HepG2 (cell line): ENCODE measurements around the gene RPS8. TPM values are rescaled to one million over a fixed set of nuclear protein-coding genes. Genes with fewer than 3 reads are reported as not detected.
A peak's percentile ranks its signal among the peaks of the same experiment; 100 is the strongest.

Experiments used
- BCL6 ChIP-seq: IDR thresholded peaks from 2 replicates; pipeline ENCODE4 v1.6.1; 2016; ENCODE audit warnings: missing genetic modification reagents, missing compliant biosample characterization
- BRCA1 ChIP-seq: sonication (generic); formaldehyde crosslinking; IDR thresholded peaks from 2 replicates; pipeline ENCODE4 v1.4.0; 2020; ENCODE audit warnings: missing genetic modification reagents
- CCAR2 ChIP-seq: fragments of 200-400 bp; formaldehyde crosslinking; optimal IDR thresholded peaks from 2 replicates; pipeline ENCODE3; 2018; ENCODE audit warnings: low read depth, mild to moderate bottlenecking, low read length, moderate library complexity
- CHD4 ChIP-seq: fragments of 200-600 bp; sonication (generic); IDR thresholded peaks from 2 replicates; pipeline ENCODE4 v1.7.0; 2017; ENCODE audit warnings: mild to moderate bottlenecking, low read length, borderline replicate concordance
- HOXA3 ChIP-seq: sonication (generic); formaldehyde crosslinking; IDR thresholded peaks from 2 replicates; pipeline ENCODE4 v1.5.0; 2020; ENCODE audit warnings: missing genetic modification reagents
- KDM5A ChIP-seq: fragments of 200-600 bp; sonication (generic); IDR thresholded peaks from 2 replicates; pipeline ENCODE4 v1.7.0; 2018; ENCODE audit warnings: antibody characterized with exemption, mild to moderate bottlenecking, low read length, borderline replicate concordance
- MTA3 ChIP-seq: sonication (generic); formaldehyde crosslinking; IDR thresholded peaks from 2 replicates; pipeline ENCODE4 v1.4.0; 2020; ENCODE audit warnings: missing genetic modification reagents
- NFE2L1 ChIP-seq: sonication (generic); formaldehyde crosslinking; IDR thresholded peaks from 2 replicates; pipeline ENCODE4 v1.4.0; 2020; ENCODE audit warnings: missing genetic modification reagents, mild to moderate bottlenecking, borderline replicate concordance
- NFKBIZ ChIP-seq: IDR thresholded peaks from 2 replicates; pipeline ENCODE4 v1.6.1; 2018; ENCODE audit warnings: missing genetic modification reagents, missing compliant biosample characterization
- POLR2AphosphoS5 ChIP-seq: IDR thresholded peaks from 2 replicates; pipeline ENCODE4 v1.6.1; 2012; ENCODE audit warnings: low read depth, low read length
- POLR2G ChIP-seq: fragments of 200-400 bp; formaldehyde crosslinking; IDR thresholded peaks from 2 replicates; pipeline ENCODE4 v1.6.1; 2018; ENCODE audit warnings: mild to moderate bottlenecking, low read depth, low read length, moderate library complexity
- RARG ChIP-seq: sonication (generic); formaldehyde crosslinking; IDR thresholded peaks from 2 replicates; pipeline ENCODE4 v1.4.0; 2020; ENCODE audit warnings: low read depth, mild to moderate bottlenecking, missing genetic modification reagents
- SMARCC2 ChIP-seq: fragments of 450-650 bp; IDR thresholded peaks from 2 replicates; pipeline ENCODE4 v1.6.1; 2017; ENCODE audit warnings: antibody characterized with exemption, mild to moderate bottlenecking
- SP1 ChIP-seq, 2 experiments: fragments of 450-650 bp in 1 of 2; sonication (generic) in 1 of 2; formaldehyde crosslinking in 1 of 2; IDR thresholded peaks; 2 replicates each; pipeline versions ENCODE4 v1.4.0 to v1.6.1; 2016 to 2020; ENCODE audit warnings: missing genetic modification reagents in 1 of 2
- ZNF138 ChIP-seq: sonication (generic); formaldehyde crosslinking; IDR thresholded peaks from 2 replicates; pipeline ENCODE4 v1.5.0; 2020; ENCODE audit warnings: mild to moderate bottlenecking, low read depth, missing genetic modification reagents
- ZNF354B ChIP-seq: sonication (generic); formaldehyde crosslinking; IDR thresholded peaks from 2 replicates; pipeline ENCODE4 v1.8.0; 2022; ENCODE audit warnings: mild to moderate bottlenecking, missing genetic modification reagents
- ZNF382 ChIP-seq: sonication (generic); formaldehyde crosslinking; IDR thresholded peaks from 2 replicates; pipeline ENCODE4 v1.5.0; 2020; ENCODE audit warnings: missing genetic modification reagents, mild to moderate bottlenecking, borderline replicate concordance
- ZNF558 ChIP-seq: sonication (generic); formaldehyde crosslinking; IDR thresholded peaks from 2 replicates; pipeline ENCODE4 v1.9.0; 2022; ENCODE audit warnings: mild to moderate bottlenecking, missing genetic modification reagents, borderline replicate concordance
- ZNF570 ChIP-seq: sonication (generic); formaldehyde crosslinking; IDR thresholded peaks from 2 replicates; pipeline ENCODE4 v1.4.0; 2020; ENCODE audit warnings: mild to moderate bottlenecking, missing genetic modification reagents, borderline replicate concordance
- ZNF672 ChIP-seq: sonication (generic); formaldehyde crosslinking; IDR thresholded peaks from 2 replicates; pipeline ENCODE4 v1.8.1; 2022; ENCODE audit warnings: missing genetic modification reagents
- ZNF746 ChIP-seq: sonication (generic); formaldehyde crosslinking; IDR thresholded peaks from 2 replicates; pipeline ENCODE4 v1.8.0; 2022; ENCODE audit warnings: mild to moderate bottlenecking, missing genetic modification reagents
- ZSCAN30 ChIP-seq: sonication (generic); formaldehyde crosslinking; IDR thresholded peaks from 2 replicates; pipeline ENCODE4 v1.5.0; 2020; ENCODE audit warnings: mild to moderate bottlenecking, missing genetic modification reagents
- polyA plus RNA-seq, 8 experiments: library from polyadenylated mRNA; depleted of rRNA in 3 of 8; stranded (reverse) in 7 of 8; unstranded in 1 of 8; fragments of >200 nt; fragmentation: Illumina TruSeq in 4 of 8; extraction: Trizol in 4 of 8; gene quantifications; 2 replicates each; pipeline versions ENCODE4 v1.2.1 to v1.2.3, GENCODE V29; 2011 to 2016; ENCODE audit warnings: low read depth in 4 of 8, missing spikeins in 1 of 8, mixed read lengths in 1 of 8; ENCODE audit not compliant: insufficient read depth in 1 of 8
- total RNA-seq, 5 experiments: library from RNA; depleted of rRNA; stranded (reverse); fragments of >200 nt; fragmentation: Illumina TruSeq; extraction: Trizol; gene quantifications; 2 replicates each; pipeline ENCODE4 v1.2.3, GENCODE V29; 2016; ENCODE audit warnings: low read depth in 1 of 5
- TF ChIP-seq, protein P1 (sequence below): IDR thresholded peaks from 2 replicates; pipeline ENCODE4 v1.6.1; 2016; ENCODE audit warnings: low read depth, control low read depth
- TF ChIP-seq, protein P2 (sequence below): sonication (generic); formaldehyde crosslinking; IDR thresholded peaks from 2 replicates; pipeline ENCODE4 v1.4.0; 2020; ENCODE audit warnings: missing genetic modification reagents, low read depth, mild to moderate bottlenecking, borderline replicate concordance
- TF ChIP-seq, protein P3 (sequence below): sonication (generic); formaldehyde crosslinking; IDR thresholded peaks from 2 replicates; pipeline ENCODE4 v1.5.0; 2020; ENCODE audit warnings: mild to moderate bottlenecking, missing genetic modification reagents

The RPS8 gene
- total and polyA plus RNA-seq, 2 of the 13 experiments (the other 11 are each of a cell fraction or from before 2014, with no cell fraction given) = 2,628 to 2,822 TPM

DNA sequence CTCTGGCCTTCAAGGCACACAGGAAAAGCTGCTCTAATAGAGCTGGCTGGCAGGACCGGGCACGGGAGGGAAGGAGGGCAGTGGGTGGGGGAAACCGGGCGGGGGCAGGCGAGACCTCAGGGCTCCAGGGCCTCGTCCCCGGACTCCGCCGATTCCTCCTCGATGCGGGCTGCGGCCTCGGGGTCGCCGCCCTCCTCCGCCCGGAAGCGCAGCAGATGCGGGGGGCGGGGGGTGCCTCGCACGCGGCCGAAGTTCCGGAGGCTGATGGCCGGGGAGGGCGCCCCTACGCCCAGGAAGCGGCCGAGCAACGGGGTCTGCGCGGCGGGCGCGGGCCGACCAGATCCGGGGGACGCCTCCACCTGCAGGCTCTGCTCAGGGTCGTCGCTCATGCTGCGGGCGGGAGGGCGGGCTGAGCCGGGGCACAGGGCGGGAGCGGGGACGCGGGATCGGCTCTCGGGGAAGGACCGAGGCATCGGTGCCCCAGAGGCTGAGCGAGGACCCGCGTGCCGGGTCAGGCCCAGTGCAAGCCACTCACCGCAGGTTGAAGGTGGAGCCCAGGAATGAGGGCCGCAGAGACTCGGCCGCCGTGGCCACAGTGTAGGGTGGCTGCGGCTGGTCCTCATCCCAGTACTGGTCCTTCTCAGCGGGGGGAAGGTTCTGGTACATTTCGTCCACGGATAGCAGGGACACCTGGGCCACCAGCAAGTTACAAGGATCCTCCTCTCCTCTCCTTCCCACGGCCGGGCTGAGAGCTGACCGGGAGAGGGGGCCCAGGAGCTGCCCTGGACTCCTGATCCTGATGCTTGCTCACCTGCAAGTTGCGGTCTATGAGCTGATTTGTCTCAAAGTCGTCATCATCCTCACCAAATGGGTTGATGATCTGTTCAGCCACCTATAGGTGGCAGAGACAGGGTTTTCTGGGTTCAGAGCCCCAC lies 9.0 kb downstream of the RPS8 start (continued):
- TF ChIP-seq, protein P1, sequence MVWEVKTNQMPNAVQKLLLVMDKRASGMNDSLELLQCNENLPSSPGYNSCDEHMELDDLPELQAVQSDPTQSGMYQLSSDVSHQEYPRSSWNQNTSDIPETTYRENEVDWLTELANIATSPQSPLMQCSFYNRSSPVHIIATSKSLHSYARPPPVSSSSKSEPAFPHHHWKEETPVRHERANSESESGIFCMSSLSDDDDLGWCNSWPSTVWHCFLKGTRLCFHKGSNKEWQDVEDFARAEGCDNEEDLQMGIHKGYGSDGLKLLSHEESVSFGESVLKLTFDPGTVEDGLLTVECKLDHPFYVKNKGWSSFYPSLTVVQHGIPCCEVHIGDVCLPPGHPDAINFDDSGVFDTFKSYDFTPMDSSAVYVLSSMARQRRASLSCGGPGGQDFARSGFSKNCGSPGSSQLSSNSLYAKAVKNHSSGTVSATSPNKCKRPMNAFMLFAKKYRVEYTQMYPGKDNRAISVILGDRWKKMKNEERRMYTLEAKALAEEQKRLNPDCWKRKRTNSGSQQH (CRISPR knock-in tag) = 0 out of 2 replicates have a peak, but pooled peaks have one; percentile 22
- TF ChIP-seq ZNF570 (CRISPR knock-in tag) = no peak
- no peak for TF ChIP-seq ZNF672 (CRISPR knock-in tag)
- 0 out of 2 replicates have a peak, but pooled peaks have one; percentile 30 for TF ChIP-seq BRCA1
- no peak for TF ChIP-seq CCAR2
- TF ChIP-seq, protein P2, sequence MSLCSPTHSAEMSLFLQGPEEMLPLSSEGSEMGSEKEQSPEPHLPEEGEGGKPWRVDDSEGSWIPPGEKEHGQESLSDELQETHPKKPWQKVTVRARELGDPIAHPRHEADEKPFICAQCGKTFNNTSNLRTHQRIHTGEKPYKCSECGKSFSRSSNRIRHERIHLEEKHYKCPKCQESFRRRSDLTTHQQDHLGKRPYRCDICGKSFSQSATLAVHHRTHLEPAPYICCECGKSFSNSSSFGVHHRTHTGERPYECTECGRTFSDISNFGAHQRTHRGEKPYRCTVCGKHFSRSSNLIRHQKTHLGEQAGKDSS (CRISPR knock-in tag) = no peak; the same call in 1 of the 2 replicates
- no peak; the same call in 1 of the 2 replicates for TF ChIP-seq ZNF746 (CRISPR knock-in tag)
- TF ChIP-seq NFE2L1 = peak; percentile 64; the same call in 1 of the 2 replicates
- TF ChIP-seq ZNF138 (CRISPR knock-in tag) = no peak
- no peak for TF ChIP-seq ZSCAN30 (CRISPR knock-in tag)
- TF ChIP-seq RARG (CRISPR knock-in tag) = no peak
- TF ChIP-seq ZNF382 = no peak
- peak; percentile 72 for TF ChIP-seq POLR2G
- TF ChIP-seq SP1 (IDR thresholded peaks at IDR 0.05) = no peak
- TF ChIP-seq SP1 (CRISPR knock-in tag; IDR thresholded peaks at IDR 0.05) = no peak
- peak; percentile 50; the same call in 1 of the 2 replicates for TF ChIP-seq HOXA3 (CRISPR knock-in tag)
- no peak; the same call in 1 of the 2 replicates for TF ChIP-seq ZNF558 (CRISPR knock-in tag)
- TF ChIP-seq MTA3 = no peak
- TF ChIP-seq BCL6 (CRISPR knock-in tag) = no peak
- TF ChIP-seq NFKBIZ = no peak
- no peak for TF ChIP-seq KDM5A
- TF ChIP-seq, protein P3, sequence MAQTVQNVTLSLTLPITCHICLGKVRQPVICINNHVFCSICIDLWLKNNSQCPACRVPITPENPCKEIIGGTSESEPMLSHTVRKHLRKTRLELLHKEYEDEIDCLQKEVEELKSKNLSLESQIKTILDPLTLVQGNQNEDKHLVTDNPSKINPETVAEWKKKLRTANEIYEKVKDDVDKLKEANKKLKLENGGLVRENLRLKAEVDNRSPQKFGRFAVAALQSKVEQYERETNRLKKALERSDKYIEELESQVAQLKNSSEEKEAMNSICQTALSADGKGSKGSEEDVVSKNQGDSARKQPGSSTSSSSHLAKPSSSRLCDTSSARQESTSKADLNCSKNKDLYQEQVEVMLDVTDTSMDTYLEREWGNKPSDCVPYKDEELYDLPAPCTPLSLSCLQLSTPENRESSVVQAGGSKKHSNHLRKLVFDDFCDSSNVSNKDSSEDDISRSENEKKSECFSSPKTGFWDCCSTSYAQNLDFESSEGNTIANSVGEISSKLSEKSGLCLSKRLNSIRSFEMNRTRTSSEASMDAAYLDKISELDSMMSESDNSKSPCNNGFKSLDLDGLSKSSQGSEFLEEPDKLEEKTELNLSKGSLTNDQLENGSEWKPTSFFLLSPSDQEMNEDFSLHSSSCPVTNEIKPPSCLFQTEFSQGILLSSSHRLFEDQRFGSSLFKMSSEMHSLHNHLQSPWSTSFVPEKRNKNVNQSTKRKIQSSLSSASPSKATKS (CRISPR knock-in tag) = no peak
- no peak for TF ChIP-seq ZNF354B (CRISPR knock-in tag)
- no peak for TF ChIP-seq CHD4
- no peak for TF ChIP-seq SMARCC2
- peak; percentile 55 for TF ChIP-seq POLR2AphosphoS5
